22Rv1 (cell line): ENCODE data around the gene AZGP1.

Experiments used
- H3K27ac ChIP-seq: fragments of 450-650 bp; 2 replicates; pipeline ENCODE4 v1.5.1; 2017
- CTCF ChIP-seq: fragments of 450-650 bp; IDR thresholded peaks from 2 replicates; pipeline ENCODE4 v1.5.1; 2017; ENCODE audit warnings: mild to moderate bottlenecking
- ZFX ChIP-seq: fragments of 450-650 bp; IDR thresholded peaks from 2 replicates; pipeline ENCODE4 v1.6.1; 2017; ENCODE audit warnings: antibody characterized with exemption, borderline replicate concordance

AZGP1 gene

GRCh38 chr7:99919814-99920112 is 56.1 kb downstream of the AZGP1 start:
- peak overlapping the region; percentile 85 for H3K27ac ChIP-seq
- TF ChIP-seq ZFX (no peak), CTCF (no peak)

GRCh38 chr7:99918959-99919813 is 56.6 kb downstream of the AZGP1 start, which contains the start of gene TRIM4:
Gene TRIM4 (minus strand): TSS chr7:99919530. CDS start chr7:99919401, 129 bp downstream.
- H3K27ac ChIP-seq: peak within 1 kb of the TSS; percentile 85
- no peak for TF ChIP-seq ZFX
- peak; percentile 77 for TF ChIP-seq CTCF
